ENCODE measurements around the gene PCP4. TPM values are rescaled to one million over a fixed set of nuclear protein-coding genes. Genes with fewer than 3 reads are reported as not detected.

The PCP4 gene
- total RNA-seq = not detected
- total RNA-seq (2013) = not detected
- total RNA-seq = 0 to 0.06 (median 0) reads per million in 29 experiments

- Mint-ChIP-seq H3K27me3 (peaks cover 9 to 12% of the 10 kb centered on the region in 2 donors), H3K36me3 (no peaks in the 10 kb centered on the region), H3K27ac (no peak within 1 kb of the TSS), H3K4me1 (peaks cover 0 to 4% (median 3%) of the 10 kb centered on the region in 3 donors), H3K4me3 (no peak within 1 kb of the TSS), H3K9me3 (no peaks in the 10 kb centered on the region)
- DNase-seq (peak in 9 of 35 experiments; percentile 0 to 26 (median 3)), ATAC-seq (replicated peaks in 1 of 4) (no peak)
- Histone ChIP-seq H3K27me3 (replicated peaks in 1 of 2; ENCODE audit: control insufficient read depth in 2 of 2, extremely low read depth in 1 of 2, insufficient read depth in 2 of 2, low read length in 1 of 2) (peaks cover 3 to 10% of the 10 kb centered on the region in 2 experiments), H3K4me1 (ENCODE audit: control insufficient read depth in 1 of 2, extremely low read depth in 1 of 2, insufficient read depth in 2 of 2, low read length in 2 of 2) (no peaks in the 10 kb centered on the region), H3K9me3 (no peaks in the 10 kb centered on the region), H3K36me3 (ENCODE audit: control insufficient read depth in 2 of 2, extremely low read depth in 1 of 2, insufficient read depth in 1 of 2, low read length in 1 of 2) (no peaks in the 10 kb centered on the region), H3K27ac (ENCODE audit: low read length) (no peak within 1 kb of the TSS), H3K4me3 (ENCODE audit: control insufficient read depth in 1 of 2, extremely low read depth in 1 of 2, low read length in 1 of 2) (no peak within 1 kb of the TSS)
- CTCF ChIA-PET = interaction anchor here in 1 of 2 donors (0.6 kb wide), 1 partner anchor 148 kb away, joined by 3 read pairs; no protein-coding TSS in a partner anchor
- POLR2A ChIA-PET = interaction anchor here (0.5 to 0.7 kb wide), 2 partner anchors 88 to 335 kb away, joined by 3 to 4 read pairs; no protein-coding TSS in a partner anchor
- WGBS (ENCODE audit: insufficient coverage) = 14% methylated on average over 14 of the region's 14 CpGs
Observed at GRCh38 chr21:39867198-39867650, at the start of gene PCP4. Gene PCP4, plus strand, starts transcription at chr21:39867438. Its CDS starts 64 bp downstream, at chr21:39867502.

- no peaks in the 10 kb centered on the region for H3K9me3 ChIP-seq
- no peak for DNase-seq
- 60% methylated on average over 1 of the region's 2 CpGs for WGBS (ENCODE audit: insufficient coverage)
- Mint-ChIP-seq H3K27me3 (no peaks in the 10 kb centered on the region), H3K4me3 (no peak overlapping the region), H3K4me1 (no peaks in the 10 kb centered on the region), H3K36me3 (no peaks in the 10 kb centered on the region), H3K9me3 (peaks cover 0 to 4% (median 0%) of the 10 kb centered on the region in 3 donors), H3K27ac (no peak overlapping the region)
- H3K27ac ChIP-seq (ENCODE audit: low read length) = no peak overlapping the region
- H3K36me3 ChIP-seq (ENCODE audit: control insufficient read depth in 2 of 2, extremely low read depth in 1 of 2, insufficient read depth in 1 of 2, low read length in 1 of 2) = no peaks in the 10 kb centered on the region
- H3K27me3 ChIP-seq (replicated peaks in 1 of 2; ENCODE audit: control insufficient read depth in 2 of 2, extremely low read depth in 1 of 2, insufficient read depth in 2 of 2, low read length in 1 of 2) = no peaks in the 10 kb centered on the region
- no peak overlapping the region for H3K4me3 ChIP-seq (ENCODE audit: control insufficient read depth in 1 of 2, extremely low read depth in 1 of 2, low read length in 1 of 2)
- ChIA-PET POLR2A (no interaction called here), CTCF (no interaction called here)
- H3K4me1 ChIP-seq (ENCODE audit: control insufficient read depth in 1 of 2, extremely low read depth in 1 of 2, insufficient read depth in 2 of 2, low read length in 2 of 2) = no peaks in the 10 kb centered on the region
- ATAC-seq (replicated peaks in 1 of 4) = no peak
Observed at GRCh38 chr21:39818557-39818956, 48.7 kb upstream of the PCP4 start.

GRCh38 chr21:39822042-39822441 lies 45.2 kb upstream of the PCP4 start:
- Histone ChIP-seq H3K4me1 (ENCODE audit: control insufficient read depth in 1 of 2, extremely low read depth in 1 of 2, insufficient read depth in 2 of 2, low read length in 2 of 2) (no peaks in the 10 kb centered on the region), H3K9me3 (no peaks in the 10 kb centered on the region), H3K4me3 (ENCODE audit: control insufficient read depth in 1 of 2, extremely low read depth in 1 of 2, low read length in 1 of 2) (no peak overlapping the region), H3K36me3 (ENCODE audit: control insufficient read depth in 2 of 2, extremely low read depth in 1 of 2, insufficient read depth in 1 of 2, low read length in 1 of 2) (no peaks in the 10 kb centered on the region), H3K27me3 (replicated peaks in 1 of 2; ENCODE audit: control insufficient read depth in 2 of 2, extremely low read depth in 1 of 2, insufficient read depth in 2 of 2, low read length in 1 of 2) (no peaks in the 10 kb centered on the region), H3K27ac (ENCODE audit: low read length) (no peak overlapping the region)
- H3K9me3 Mint-ChIP-seq = peaks cover 5 to 11% (median 10%) of the 10 kb centered on the region in 3 donors
- 73% methylated on average over 1 of the region's 3 CpGs for WGBS (ENCODE audit: insufficient coverage)
- H3K4me1 Mint-ChIP-seq = no peaks in the 10 kb centered on the region
- no peak overlapping the region for H3K27ac Mint-ChIP-seq
- DNase-seq (no peak), ATAC-seq (replicated peaks in 1 of 4) (no peak)
- peaks cover 4 to 6% of the 10 kb centered on the region in 2 donors for H3K27me3 Mint-ChIP-seq
- ChIA-PET POLR2A (no interaction called here), CTCF (no interaction called here)
- H3K4me3 Mint-ChIP-seq = no peak overlapping the region
- H3K36me3 Mint-ChIP-seq = no peaks in the 10 kb centered on the region

- Histone ChIP-seq H3K36me3 (ENCODE audit: control insufficient read depth in 2 of 2, extremely low read depth in 1 of 2, insufficient read depth in 1 of 2, low read length in 1 of 2) (no peaks in the 10 kb centered on the region), H3K4me1 (ENCODE audit: control insufficient read depth in 1 of 2, extremely low read depth in 1 of 2, insufficient read depth in 2 of 2, low read length in 2 of 2) (no peaks in the 10 kb centered on the region), H3K4me3 (ENCODE audit: control insufficient read depth in 1 of 2, extremely low read depth in 1 of 2, low read length in 1 of 2) (no peak overlapping the region), H3K27ac (ENCODE audit: low read length) (no peak overlapping the region), H3K27me3 (replicated peaks in 1 of 2; ENCODE audit: control insufficient read depth in 2 of 2, extremely low read depth in 1 of 2, insufficient read depth in 2 of 2, low read length in 1 of 2) (no peaks in the 10 kb centered on the region), H3K9me3 (no peaks in the 10 kb centered on the region)
- ChIA-PET CTCF (no interaction called here), POLR2A (no interaction called here)
- DNase-seq (no peak), ATAC-seq (replicated peaks in 1 of 4) (no peak)
- peaks cover 4 to 8% of the 10 kb centered on the region in 2 donors for H3K27me3 Mint-ChIP-seq
- H3K27ac Mint-ChIP-seq = no peak overlapping the region
- 100% methylated on average over 1 of the region's 1 CpG for WGBS (ENCODE audit: insufficient coverage)
- H3K36me3 Mint-ChIP-seq = no peaks in the 10 kb centered on the region
- no peaks in the 10 kb centered on the region for H3K4me1 Mint-ChIP-seq
- peaks cover 10 to 14% (median 13%) of the 10 kb centered on the region in 3 donors for H3K9me3 Mint-ChIP-seq
- H3K4me3 Mint-ChIP-seq = no peak overlapping the region
Observed at GRCh38 chr21:39825250-39825649, 42.0 kb upstream of the PCP4 start.

GRCh38 chr21:39834543-39834942 lies 32.7 kb upstream of the PCP4 start:
- CTCF ChIA-PET = no interaction called here
- Mint-ChIP-seq H3K27me3 (peaks cover 0 to 10% of the 10 kb centered on the region in 2 donors), H3K4me3 (no peak overlapping the region), H3K9me3 (peaks cover 0 to 8% (median 0%) of the 10 kb centered on the region in 3 donors), H3K36me3 (no peaks in the 10 kb centered on the region), H3K4me1 (no peaks in the 10 kb centered on the region), H3K27ac (no peak overlapping the region)
- ATAC-seq (replicated peaks in 1 of 4) (no peak), DNase-seq (no peak)
- Histone ChIP-seq H3K27ac (ENCODE audit: low read length) (no peak overlapping the region), H3K27me3 (replicated peaks in 1 of 2; ENCODE audit: control insufficient read depth in 2 of 2, extremely low read depth in 1 of 2, insufficient read depth in 2 of 2, low read length in 1 of 2) (no peaks in the 10 kb centered on the region), H3K9me3 (no peaks in the 10 kb centered on the region), H3K36me3 (ENCODE audit: control insufficient read depth in 2 of 2, extremely low read depth in 1 of 2, insufficient read depth in 1 of 2, low read length in 1 of 2) (no peaks in the 10 kb centered on the region), H3K4me3 (ENCODE audit: control insufficient read depth in 1 of 2, extremely low read depth in 1 of 2, low read length in 1 of 2) (no peak overlapping the region), H3K4me1 (ENCODE audit: control insufficient read depth in 1 of 2, extremely low read depth in 1 of 2, insufficient read depth in 2 of 2, low read length in 2 of 2) (no peaks in the 10 kb centered on the region)
- POLR2A ChIA-PET = no interaction called here
- WGBS (ENCODE audit: insufficient coverage) = no CpG with 5 or more reads among the region's 4 CpGs

- DNase-seq (no peak), ATAC-seq (replicated peaks in 1 of 4) (no peak)
- no peaks in the 10 kb centered on the region for H3K36me3 ChIP-seq (ENCODE audit: control insufficient read depth in 2 of 2, extremely low read depth in 1 of 2, insufficient read depth in 1 of 2, low read length in 1 of 2)
- Mint-ChIP-seq H3K27me3 (peaks cover 0 to 12% of the 10 kb centered on the region in 2 donors), H3K36me3 (no peaks in the 10 kb centered on the region), H3K27ac (no peak overlapping the region), H3K4me3 (no peak overlapping the region), H3K4me1 (no peaks in the 10 kb centered on the region), H3K9me3 (peaks cover 0 to 12% (median 0%) of the 10 kb centered on the region in 3 donors)
- POLR2A ChIA-PET = no interaction called here
- WGBS (ENCODE audit: insufficient coverage) = 0% methylated on average over 2 of the region's 4 CpGs
- CTCF ChIA-PET = no interaction called here
- H3K4me3 ChIP-seq (ENCODE audit: control insufficient read depth in 1 of 2, extremely low read depth in 1 of 2, low read length in 1 of 2) = no peak overlapping the region
- no peaks in the 10 kb centered on the region for H3K4me1 ChIP-seq (ENCODE audit: control insufficient read depth in 1 of 2, extremely low read depth in 1 of 2, insufficient read depth in 2 of 2, low read length in 2 of 2)
- no peaks in the 10 kb centered on the region for H3K9me3 ChIP-seq
- no peak overlapping the region for H3K27ac ChIP-seq (ENCODE audit: low read length)
- no peaks in the 10 kb centered on the region for H3K27me3 ChIP-seq (replicated peaks in 1 of 2; ENCODE audit: control insufficient read depth in 2 of 2, extremely low read depth in 1 of 2, insufficient read depth in 2 of 2, low read length in 1 of 2)
Observed at GRCh38 chr21:39837861-39838359, 29.3 kb upstream of the PCP4 start.

Data from T-cell (primary cell).